Astrocyte of the cerebellum (primary cell): Measurements from ENCODE around the gene DLG5.

Source experiments
- DNase-seq: peaks from one replicate; pipeline ENCODE4 v3.0.0-alpha.2; 2011; ENCODE audit warnings: low read depth
- H3K4me3 ChIP-seq: 2 replicates; pipeline ENCODE4 v1.5.1; 2011; ENCODE audit warnings: mild to moderate bottlenecking, low read depth, low read length, moderate library complexity
- CTCF ChIP-seq: IDR thresholded peaks from 2 replicates; pipeline ENCODE4 v1.5.1; 2012; ENCODE audit warnings: low read length, low read depth, moderate library complexity, mild to moderate bottlenecking; ENCODE audit errors: missing control alignments
- in situ Hi-C: cut with HindIII; loops from 2 replicates; pipeline ENCODE4 v1.10.0; 2017; ENCODE audit warnings: low sequenced_read_pairs

DLG5 gene

GRCh38 chr10:77810446-77811335 lies 115.9 kb downstream of the DLG5 start:
- TF ChIP-seq CTCF = no peak
- DNase-seq = no peak
- in situ Hi-C loops = no loop called here
- H3K4me3 ChIP-seq = no peak overlapping the region

GRCh38 chr10:77809336-77809735 lies 117.2 kb downstream of the DLG5 start:
- DNase-seq = no peak
- TF ChIP-seq CTCF = no peak
- in situ Hi-C loops = no loop called here
- H3K4me3 ChIP-seq = no peak overlapping the region

- TF ChIP-seq CTCF = no peak
- H3K4me3 ChIP-seq = no peak overlapping the region
- no peak for DNase-seq
- in situ Hi-C loops = no loop called here
Measured at GRCh38 chr10:77807706-77808105, 118.8 kb downstream of the DLG5 start.

- in situ Hi-C loops = no loop called here
- TF ChIP-seq CTCF = no peak
- no peak overlapping the region for H3K4me3 ChIP-seq
- DNase-seq = no peak
Measured at GRCh38 chr10:77806511-77807157, 119.9 kb downstream of the DLG5 start.

GRCh38 chr10:77805676-77806075 lies 120.9 kb downstream of the DLG5 start:
- H3K4me3 ChIP-seq = no peak overlapping the region
- no peak for TF ChIP-seq CTCF
- no peak for DNase-seq
- in situ Hi-C loops = no loop called here

GRCh38 chr10:77804371-77804770 lies 122.2 kb downstream of the DLG5 start:
- in situ Hi-C loops = no loop called here
- no peak for DNase-seq
- TF ChIP-seq CTCF = no peak
- no peak overlapping the region for H3K4me3 ChIP-seq
